HG02852 (cell line): ENCODE results near the gene PIK3C3.
"Not testable (repeated sequence)": the region's sequence is repeated elsewhere in the genome, so short reads cannot be mapped to it uniquely, and the experiment has no call there.

Experiments used
- ATAC-seq: cut with Tn5 transposase; IDR thresholded peaks from one replicate; pipeline ENCODE4 v1.9.1; 2021; ENCODE audit warnings: mild to moderate bottlenecking, moderate library complexity; ENCODE audit not compliant: unreplicated experiment

Gene PIK3C3

GRCh38 chr18:42068030-42068429 lies 113.0 kb downstream of the PIK3C3 start:
- no peak for ATAC-seq

GRCh38 chr18:42069036-42069435 lies 114.0 kb downstream of the PIK3C3 start:
- no peak for ATAC-seq

- no peak for ATAC-seq
Measured at GRCh38 chr18:42072407-42072806, 117.4 kb downstream of the PIK3C3 start.

DNA sequence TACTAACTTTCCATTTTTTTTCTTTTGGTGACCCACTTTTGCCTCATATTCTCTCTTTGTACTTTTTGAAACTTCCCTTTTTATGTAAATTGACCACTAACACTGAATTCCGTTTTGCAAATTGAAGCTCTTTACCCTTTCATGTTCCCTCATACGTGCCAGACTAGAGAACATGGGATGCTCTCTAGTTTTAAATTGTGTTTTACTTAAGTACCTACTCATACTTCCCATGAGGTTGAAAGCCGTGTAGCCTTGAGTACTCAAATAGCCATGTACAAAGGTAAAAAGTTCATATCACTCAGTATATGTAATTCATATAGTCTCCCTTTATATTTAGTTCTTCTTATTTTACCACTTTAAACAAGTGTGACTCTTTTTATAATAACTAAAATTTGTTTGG lies 119.7 kb downstream of the PIK3C3 start:
- ATAC-seq, result no peak

GRCh38 chr18:42078711-42079110 lies 123.7 kb downstream of the PIK3C3 start:
- ATAC-seq, result no peak

- ATAC-seq, result no peak
Measured at GRCh38 chr18:42080340-42080739, 125.3 kb downstream of the PIK3C3 start.

- ATAC-seq, result peak; percentile 78
Measured at GRCh38 chr18:42082415-42083234, 127.6 kb downstream of the PIK3C3 start.

DNA sequence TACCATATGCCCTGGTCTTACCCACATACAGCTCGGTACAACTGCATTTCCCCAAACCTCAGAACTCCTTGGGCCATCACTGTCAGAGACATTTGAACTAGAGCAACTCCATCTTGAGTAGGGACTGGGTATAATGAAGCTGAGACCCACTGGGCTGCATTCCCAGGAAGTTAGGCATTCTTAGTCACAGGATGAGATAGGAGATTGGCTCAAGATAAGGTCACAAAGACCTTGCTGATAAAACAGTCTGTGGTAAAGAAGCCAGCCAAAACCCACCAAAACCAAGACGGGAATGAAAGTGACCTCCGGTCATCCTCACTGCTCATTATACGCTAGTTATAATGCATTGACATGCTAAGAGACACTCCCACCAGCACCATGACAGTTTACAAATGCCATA lies 131.3 kb downstream of the PIK3C3 start:
- ATAC-seq, result no peak

GRCh38 chr18:42087235-42087634 lies 132.2 kb downstream of the PIK3C3 start:
- ATAC-seq, result no peak

GRCh38 chr18:42087876-42088275 lies 132.8 kb downstream of the PIK3C3 start:
- no peak for ATAC-seq

DNA sequence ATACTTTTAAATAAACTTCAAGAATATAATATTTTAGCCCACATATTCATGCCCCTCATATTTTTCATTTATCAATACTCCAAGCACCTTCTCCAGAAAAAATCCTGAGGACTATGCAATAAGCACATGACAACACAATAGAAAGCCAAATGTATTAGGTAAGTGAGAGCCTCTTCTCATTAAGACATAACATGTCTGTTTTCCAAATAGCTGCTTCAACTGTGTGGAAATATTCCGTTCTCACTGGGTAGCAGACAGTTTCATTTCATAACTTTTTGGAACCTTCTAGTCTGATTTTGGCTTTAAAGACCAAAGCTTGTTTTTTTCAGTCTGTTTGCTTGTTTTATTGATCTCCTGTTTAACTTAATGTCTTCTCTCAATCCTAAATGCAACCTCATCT lies 137.8 kb downstream of the PIK3C3 start:
- ATAC-seq, result no peak

- no peak for ATAC-seq
Measured at GRCh38 chr18:42094875-42095274, 139.8 kb downstream of the PIK3C3 start.

GRCh38 chr18:42095732-42096377 lies 140.8 kb downstream of the PIK3C3 start:
- no peak for ATAC-seq

- ATAC-seq, result no peak
Measured at GRCh38 chr18:42100248-42100647, 145.2 kb downstream of the PIK3C3 start.

GRCh38 chr18:42100911-42101310 lies 145.9 kb downstream of the PIK3C3 start:
- ATAC-seq, result no peak

DNA sequence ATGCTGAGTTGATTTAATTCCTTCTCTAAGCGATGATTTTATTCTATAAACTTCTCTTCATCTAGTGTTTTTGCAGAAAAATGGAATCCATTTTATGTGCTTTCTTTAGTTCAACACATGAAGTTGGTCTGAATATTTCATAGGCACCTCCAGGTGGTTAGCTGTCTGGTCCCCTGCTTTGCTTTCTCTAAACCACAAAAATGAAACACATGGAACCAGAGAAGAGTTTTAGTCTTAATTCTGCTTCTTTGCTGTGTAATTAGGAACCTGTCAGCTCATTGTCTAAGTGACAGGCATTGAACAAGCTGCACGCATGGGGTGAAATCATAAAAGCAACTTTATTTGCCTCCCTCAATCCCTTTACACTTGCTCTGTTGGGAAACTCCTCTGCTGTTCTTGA lies 150.4 kb downstream of the PIK3C3 start:
- no peak for ATAC-seq

GRCh38 chr18:42106784-42107183 lies 151.8 kb downstream of the PIK3C3 start:
- no peak for ATAC-seq

- ATAC-seq, result no peak
Measured at GRCh38 chr18:42107287-42107686, 152.3 kb downstream of the PIK3C3 start.

GRCh38 chr18:42107691-42108450 lies 152.8 kb downstream of the PIK3C3 start:
- no peak for ATAC-seq

DNA sequence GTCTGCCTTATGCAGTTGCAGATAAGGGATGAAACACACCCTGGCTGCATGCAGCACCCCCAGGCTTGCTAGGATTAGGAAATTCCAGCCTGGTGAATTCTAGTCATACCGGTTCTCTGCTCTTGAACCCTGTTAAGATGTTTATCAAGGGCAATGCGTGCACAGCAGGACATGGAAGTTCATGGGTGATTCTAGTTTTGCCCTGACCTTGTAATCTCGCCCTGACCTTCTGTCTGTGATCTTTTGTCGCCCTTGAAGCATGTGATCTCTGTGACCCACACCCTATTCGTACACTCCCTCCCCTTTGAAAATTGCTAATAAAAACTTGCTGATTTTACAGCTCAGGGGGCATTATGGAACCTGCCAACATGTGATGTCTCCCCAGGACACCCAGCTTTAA lies 157.1 kb downstream of the PIK3C3 start:
- ATAC-seq, result not testable (repeated sequence)

DNA sequence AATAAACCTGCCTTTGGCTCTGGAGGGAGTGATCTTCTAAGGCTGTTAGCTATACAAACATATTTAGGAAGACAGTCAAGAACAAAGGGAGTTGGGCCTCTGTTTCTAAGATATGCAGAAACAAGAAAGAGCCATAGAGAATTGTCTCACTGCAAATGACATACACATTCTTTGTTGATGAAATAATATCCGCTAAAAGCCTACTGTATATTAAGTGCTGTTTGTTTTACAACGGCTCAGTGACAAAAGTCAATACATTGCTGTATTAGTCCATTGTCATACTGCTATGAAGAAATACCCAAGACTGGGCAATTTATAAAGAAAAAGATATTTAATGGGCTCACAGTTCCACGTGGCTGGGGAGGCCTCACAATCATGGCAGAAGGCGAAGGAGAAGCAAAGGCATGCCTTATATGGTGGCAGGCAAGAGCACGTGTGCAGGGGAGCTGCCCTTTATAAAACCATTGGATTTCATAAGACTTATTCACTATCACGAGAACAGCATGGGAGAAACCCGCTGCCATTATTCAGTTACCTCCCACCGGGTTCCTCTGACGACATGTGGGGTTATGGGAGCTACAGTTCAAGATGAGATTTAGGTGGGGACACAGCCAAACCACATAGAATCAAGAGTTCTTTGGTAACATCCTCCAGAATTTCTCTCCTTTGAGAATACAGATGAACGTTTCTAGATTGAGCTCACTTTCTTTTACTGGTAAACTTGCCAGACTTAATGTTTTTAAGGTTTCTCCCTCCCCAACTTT lies 157.8 kb downstream of the PIK3C3 start:
- ATAC-seq, result no peak
